A673 (cell line): ENCODE data around the gene SLX4. TPM values are rescaled to one million over a fixed set of nuclear protein-coding genes. Genes with fewer than 3 reads are reported as not detected.

Source experiments
- BruUV-seq: library from RNA; stranded (reverse); fragments of 400-500 nt; replicated peaks from 2 replicates; lab custom pipeline; 2021; lab: Mats Ljungman, UMichigan
- CTCF ChIA-PET: fragments of 300-600 bp; sonication (Branson Sonifier 250); formaldehyde crosslinking; loops from one replicate; lab custom pipeline; 2022; ENCODE audit warnings: antibody characterized with exemption; lab: Charles Lee
- POLR2A ChIA-PET: fragments of 300-600 bp; sonication (Branson Sonifier 250); formaldehyde crosslinking; loops from one replicate; lab custom pipeline; 2022; ENCODE audit warnings: antibody characterized with exemption; ENCODE audit not compliant: low non-redundant PET; lab: Charles Lee
- DNase-seq: peaks from one replicate; pipeline ENCODE4 v3.0.0-alpha.2; 2015; ENCODE audit warnings: low spot score
- H3K27ac ChIP-seq: fragments of 200-600 bp; sonication (generic); 2 replicates; pipeline ENCODE4 v1.5.1; 2016; ENCODE audit warnings: mixed run types, low read depth, mild to moderate bottlenecking, mixed read lengths, antibody characterized with exemption, low read length; ENCODE audit not compliant: poor library complexity, severe bottlenecking
- H3K27me3 ChIP-seq: fragments of 200-600 bp; sonication (generic); replicated peaks from 2 replicates; pipeline ENCODE4 v1.6.1; 2017; ENCODE audit warnings: mixed run types, low read depth, mild to moderate bottlenecking, mixed read lengths, antibody characterized with exemption, low read length; ENCODE audit not compliant: insufficient read depth, poor library complexity
- H3K36me3 ChIP-seq: fragments of 200-600 bp; sonication (generic); 2 replicates; pipeline ENCODE4 v1.6.1; 2016; ENCODE audit warnings: mixed run types, mild to moderate bottlenecking, mixed read lengths, antibody characterized with exemption, low read length; ENCODE audit not compliant: insufficient read depth, poor library complexity, severe bottlenecking
- H3K4me1 ChIP-seq: fragments of 200-600 bp; sonication (generic); 2 replicates; pipeline ENCODE4 v1.6.1; 2017; ENCODE audit warnings: mixed run types, mild to moderate bottlenecking, mixed read lengths, antibody characterized with exemption, low read length; ENCODE audit not compliant: insufficient read depth, poor library complexity, severe bottlenecking
- H3K4me3 ChIP-seq: fragments of 200-600 bp; sonication (generic); 2 replicates; pipeline ENCODE4 v1.5.1; 2016; ENCODE audit warnings: low read depth, mixed run types, mild to moderate bottlenecking, mixed read lengths, low read length; ENCODE audit not compliant: poor library complexity, severe bottlenecking
- H3K9me3 ChIP-seq: fragments of 200-600 bp; sonication (generic); 2 replicates; pipeline ENCODE4 v1.6.1; 2016; ENCODE audit warnings: mixed run types, low read depth, mild to moderate bottlenecking, mixed read lengths, antibody characterized with exemption, low read length; ENCODE audit not compliant: poor library complexity, severe bottlenecking
- CTCF ChIP-seq: fragments of 300-800, 200-600 bp; sonication (generic); conservative IDR thresholded peaks from 2 replicates; pipeline ENCODE4 v1.5.1; 2017; ENCODE audit warnings: low read depth, mild to moderate bottlenecking, antibody characterized with exemption, low read length, moderate library complexity, mixed read lengths
- EZH2 ChIP-seq: fragments of 200-600 bp; sonication (generic); IDR thresholded peaks from 2 replicates; pipeline ENCODE4 v1.6.1; 2017; ENCODE audit warnings: borderline replicate concordance, low read depth, mild to moderate bottlenecking, mixed read lengths, antibody characterized with exemption, low read length; ENCODE audit not compliant: poor library complexity, severe bottlenecking
- intact Hi-C: fragments of 100-400 bp; cut with micrococcal nuclease; formaldehyde crosslinking; loops from one replicate; pipeline ENCODE4 v1.10.0; 2022; ENCODE audit not compliant: unreplicated experiment
- total RNA-seq: library from RNA; stranded (reverse); gene quantifications from 2 replicates; pipeline ENCODE4 v1.2.3, GENCODE V29; 2021

Gene SLX4
- total RNA-seq, 1 experiment from 2014 or later = 15.1 TPM

DNA sequence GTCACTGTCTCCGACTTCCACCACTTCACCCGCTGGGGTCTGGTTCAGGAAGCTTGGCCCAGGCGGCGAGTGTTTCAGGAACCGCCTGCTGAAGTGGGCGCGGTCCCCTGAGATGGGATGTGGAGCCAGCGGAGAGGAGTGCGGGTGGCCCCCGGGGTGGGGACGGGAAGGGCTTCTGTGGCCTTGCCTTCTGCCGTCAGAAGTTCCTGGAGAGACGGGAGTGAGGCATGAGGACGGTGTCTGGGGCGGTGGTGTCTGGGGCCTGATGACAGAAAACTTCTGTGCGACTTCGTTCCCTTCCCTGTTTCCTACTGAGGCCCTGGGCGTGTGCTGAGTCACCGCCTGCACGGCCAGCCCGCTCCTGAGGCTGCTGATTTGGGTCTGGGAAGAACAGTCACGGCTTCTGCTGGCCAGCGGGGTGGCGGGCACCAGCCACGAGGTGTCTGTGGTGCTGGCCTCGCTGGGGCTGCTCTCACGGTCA, 21.9 kb downstream of the SLX4 start:
- BruUV-seq = no TSS peak
- no peak for TF ChIP-seq CTCF
- no peak for TF ChIP-seq EZH2
- ChIA-PET CTCF (no interaction called here), POLR2A (interaction anchor here (0.6 kb wide), 1 partner anchor 53 kb away, joined by 3 read pairs; no protein-coding TSS in a partner anchor)
- H3K27me3 ChIP-seq = no peaks in the 10 kb centered on the region
- H3K9me3 ChIP-seq = no peaks in the 10 kb centered on the region
- no peak for DNase-seq
- no peak overlapping the region for H3K4me3 ChIP-seq
- H3K27ac ChIP-seq = no peak overlapping the region
- H3K36me3 ChIP-seq = no peaks in the 10 kb centered on the region
- H3K4me1 ChIP-seq = no peaks in the 10 kb centered on the region
- intact Hi-C loops = no loop called here

DNA sequence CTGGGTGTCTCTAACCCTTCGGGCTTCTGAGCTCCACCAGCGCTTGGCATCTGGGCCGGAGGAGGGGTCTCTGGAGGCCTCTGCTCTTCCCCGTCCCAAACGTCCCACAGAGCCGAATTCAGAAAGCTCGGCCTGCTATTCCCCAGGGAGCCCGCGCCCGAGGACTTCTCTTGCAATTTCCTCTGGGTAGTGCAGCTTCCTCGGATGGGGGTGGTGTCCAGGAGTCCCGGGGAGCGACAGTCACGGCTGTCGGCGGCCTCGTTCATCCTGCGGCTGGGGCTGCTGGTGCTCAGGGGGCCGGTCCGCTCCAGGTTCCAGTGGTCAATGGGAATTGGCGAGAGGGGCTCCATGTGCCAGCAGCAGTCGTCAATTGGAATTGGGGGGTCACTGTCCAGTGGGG, 22.4 kb downstream of the SLX4 start:
- ChIA-PET CTCF (no interaction called here), POLR2A (no interaction called here)
- Histone ChIP-seq H3K4me3 (no peak overlapping the region), H3K36me3 (no peaks in the 10 kb centered on the region), H3K9me3 (no peaks in the 10 kb centered on the region), H3K27me3 (no peaks in the 10 kb centered on the region), H3K4me1 (no peaks in the 10 kb centered on the region), H3K27ac (no peak overlapping the region)
- DNase-seq = no peak
- TF ChIP-seq EZH2 = no peak
- TF ChIP-seq CTCF = no peak
- intact Hi-C loops = no loop called here
- no TSS peak for BruUV-seq

GRCh38 chr16:3587547-3588110, 23.8 kb downstream of the SLX4 start:
- CTCF ChIA-PET = no interaction called here
- intact Hi-C loops = no loop called here
- no peak overlapping the region for H3K4me3 ChIP-seq
- BruUV-seq = no TSS peak
- no peak for DNase-seq
- H3K4me1 ChIP-seq = no peaks in the 10 kb centered on the region
- H3K36me3 ChIP-seq = peaks cover 5% of the 10 kb centered on the region
- POLR2A ChIA-PET = no interaction called here
- no peaks in the 10 kb centered on the region for H3K27me3 ChIP-seq
- no peak overlapping the region for H3K27ac ChIP-seq
- TF ChIP-seq CTCF (no peak), EZH2 (no peak)
- H3K9me3 ChIP-seq = no peaks in the 10 kb centered on the region
